Glomerular endothelial cell (primary cell): ENCODE measurements around the gene CUL1. TPM values are rescaled to one million over a fixed set of nuclear protein-coding genes. Genes with fewer than 3 reads are reported as not detected.
"Not testable (repeated sequence)": the region's sequence is repeated elsewhere in the genome, so short reads cannot be mapped to it uniquely, and the experiment has no call there.

Experiments used
- DNase-seq: peaks from one replicate; pipeline ENCODE4 v3.0.0-alpha.2; 2011; ENCODE audit warnings: low read depth, low spot score; ENCODE audit errors: extremely low read depth
- total RNA-seq: library from RNA; depleted of rRNA; stranded (reverse); fragments of >200 nt; gene quantifications from 2 replicates; pipeline ENCODE4 v1.2.3, GENCODE V29; 2015

The CUL1 gene
- total RNA-seq, 1 donor from 2014 or later, result 47.0 TPM

DNA sequence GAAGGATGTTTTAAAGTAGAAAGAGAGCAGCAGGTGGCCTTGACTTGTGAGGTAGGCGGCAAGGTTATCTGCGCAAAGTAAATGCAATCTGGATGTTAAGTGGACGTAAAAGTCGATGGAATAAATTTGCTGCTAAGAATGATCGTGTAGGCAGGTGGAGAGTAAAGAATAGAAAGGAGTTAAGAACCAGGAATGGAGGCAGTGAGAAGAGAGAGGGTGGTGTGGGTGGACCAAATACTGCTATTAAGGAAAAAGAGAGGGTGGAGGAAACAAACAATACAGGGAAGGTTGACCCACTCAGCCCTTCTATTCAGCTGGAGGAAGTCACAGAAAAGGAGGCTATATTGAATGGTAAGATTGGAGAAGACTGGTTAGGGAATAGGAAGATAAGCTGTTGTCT, 1.9 kb upstream of the CUL1 start:
- DNase-seq, result no peak

- no peak for DNase-seq
Measured at GRCh38 chr7:148697256-148698006, 1.3 kb upstream of the CUL1 start.

DNA sequence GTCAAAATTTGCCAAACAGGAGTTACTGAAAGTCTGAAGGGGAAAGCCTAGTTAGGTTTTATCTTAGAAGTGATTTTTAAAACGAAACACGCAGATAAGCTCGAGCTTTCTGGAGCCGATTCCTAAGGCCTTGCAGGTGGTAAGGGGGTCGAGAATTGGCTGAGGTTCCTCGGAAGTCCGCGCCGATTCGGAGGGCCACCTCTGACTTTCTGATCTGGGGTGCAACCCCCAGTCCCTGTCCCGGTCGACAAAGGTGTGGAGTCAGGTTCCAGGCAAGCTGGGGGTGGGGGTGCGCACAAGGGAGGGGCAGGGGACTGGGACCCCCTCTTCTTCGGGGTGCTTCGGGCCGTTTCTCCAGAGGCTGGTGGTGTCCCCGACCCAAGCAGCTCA, 701 bp upstream of the CUL1 start:
- DNase-seq, result no peak

DNA sequence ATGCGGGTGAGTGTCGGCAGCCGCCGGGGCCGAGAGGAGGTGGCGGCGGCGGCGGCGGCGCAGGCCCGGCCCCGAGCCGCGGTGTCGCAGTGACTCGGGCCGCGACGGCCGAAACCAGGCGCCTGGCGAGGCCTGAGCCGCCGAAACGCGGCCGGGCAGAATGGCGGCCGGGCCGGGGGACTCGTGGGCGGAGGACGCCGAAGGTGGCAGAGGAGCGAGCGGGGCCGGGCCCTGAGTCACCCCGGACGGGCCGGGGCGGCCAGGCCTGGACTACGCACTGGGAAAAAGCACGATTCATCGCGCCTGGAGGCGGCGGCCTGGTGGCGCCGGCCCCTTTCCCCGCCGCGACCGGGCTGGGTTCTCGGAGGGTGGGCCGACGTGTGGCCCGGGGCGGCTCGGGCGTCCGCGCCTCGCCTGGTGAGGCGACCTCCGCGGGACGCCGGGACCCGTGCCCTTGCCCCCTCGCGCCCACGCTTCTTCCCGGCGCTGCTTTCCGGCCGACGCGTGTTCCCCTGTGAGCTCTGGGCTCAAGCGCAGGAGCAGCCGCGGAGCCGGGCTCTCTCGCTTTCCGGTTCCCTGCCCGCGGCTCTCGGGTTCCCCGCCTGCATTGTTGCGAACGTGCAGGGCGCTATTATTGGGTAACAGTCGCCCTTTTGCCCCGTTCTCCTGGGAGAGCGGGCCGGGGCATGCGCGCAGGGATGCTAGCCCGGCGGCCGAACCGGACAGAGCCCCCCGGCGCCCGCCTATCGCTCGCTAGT, 500 bp downstream of the CUL1 start:
- DNase-seq, result no peak

DNA sequence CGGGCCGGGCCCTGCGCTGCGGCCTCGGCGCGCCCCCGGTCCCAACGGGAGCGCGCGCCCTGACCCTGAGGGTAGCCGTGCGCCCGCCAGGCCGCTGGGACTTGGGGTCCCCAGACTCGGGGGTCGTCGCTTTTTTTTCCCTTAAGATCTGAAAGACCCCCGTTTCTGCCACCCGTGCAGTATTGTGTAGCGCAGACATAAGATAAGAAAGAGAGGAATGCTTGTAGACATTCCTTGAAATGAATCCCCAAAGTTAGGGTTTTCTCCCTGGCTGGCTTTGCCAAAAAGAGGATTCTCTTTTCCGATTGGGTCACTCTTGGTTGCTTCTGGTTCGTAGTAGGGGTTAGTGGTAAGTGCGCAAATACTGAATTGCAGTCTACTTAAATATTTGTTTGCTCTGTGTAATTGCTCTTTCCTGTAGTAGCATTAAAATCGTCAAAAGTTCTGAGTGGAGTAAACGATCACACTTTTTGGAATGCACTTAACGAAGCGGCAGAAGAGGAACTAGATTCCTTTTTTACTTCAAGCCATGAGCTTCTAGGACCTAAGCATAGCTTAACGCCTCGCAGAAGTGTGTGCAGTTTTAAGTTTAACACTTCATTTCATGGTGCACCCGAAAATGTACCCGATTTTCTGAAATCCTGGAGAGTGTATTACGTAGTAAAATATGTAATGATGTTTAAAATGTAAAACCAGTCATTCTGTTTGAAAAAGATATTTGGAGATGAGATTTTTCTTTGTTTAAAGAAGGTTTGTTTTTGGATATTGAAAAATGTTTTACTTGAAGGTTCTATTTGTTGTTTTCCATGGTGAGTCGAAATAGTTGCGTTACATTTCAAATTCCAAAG, 1.3 kb downstream of the CUL1 start:
- DNase-seq, result no peak

- DNase-seq, result no peak
Measured at GRCh38 chr7:148700661-148701064, 2.0 kb downstream of the CUL1 start.

DNA sequence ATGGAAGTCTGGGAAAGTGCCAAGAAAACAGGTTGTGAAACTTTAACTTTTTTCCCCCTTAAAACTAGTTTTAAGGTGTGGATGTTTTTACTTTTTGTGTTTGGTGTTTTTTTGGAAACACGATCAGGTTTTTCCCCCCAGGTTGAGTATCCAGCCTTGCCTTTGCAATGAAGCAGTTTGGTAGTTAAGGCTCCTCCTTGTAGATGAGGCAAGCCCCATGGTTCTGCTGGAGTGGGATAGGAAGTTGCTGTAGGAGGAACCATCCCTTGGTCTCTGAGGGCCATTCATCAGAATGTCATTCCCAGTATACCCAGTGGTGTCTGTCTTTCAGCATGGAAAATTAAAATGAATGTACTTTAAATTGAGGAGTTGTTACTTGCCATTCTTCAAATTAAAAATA, 2.7 kb downstream of the CUL1 start:
- no peak for DNase-seq

DNA sequence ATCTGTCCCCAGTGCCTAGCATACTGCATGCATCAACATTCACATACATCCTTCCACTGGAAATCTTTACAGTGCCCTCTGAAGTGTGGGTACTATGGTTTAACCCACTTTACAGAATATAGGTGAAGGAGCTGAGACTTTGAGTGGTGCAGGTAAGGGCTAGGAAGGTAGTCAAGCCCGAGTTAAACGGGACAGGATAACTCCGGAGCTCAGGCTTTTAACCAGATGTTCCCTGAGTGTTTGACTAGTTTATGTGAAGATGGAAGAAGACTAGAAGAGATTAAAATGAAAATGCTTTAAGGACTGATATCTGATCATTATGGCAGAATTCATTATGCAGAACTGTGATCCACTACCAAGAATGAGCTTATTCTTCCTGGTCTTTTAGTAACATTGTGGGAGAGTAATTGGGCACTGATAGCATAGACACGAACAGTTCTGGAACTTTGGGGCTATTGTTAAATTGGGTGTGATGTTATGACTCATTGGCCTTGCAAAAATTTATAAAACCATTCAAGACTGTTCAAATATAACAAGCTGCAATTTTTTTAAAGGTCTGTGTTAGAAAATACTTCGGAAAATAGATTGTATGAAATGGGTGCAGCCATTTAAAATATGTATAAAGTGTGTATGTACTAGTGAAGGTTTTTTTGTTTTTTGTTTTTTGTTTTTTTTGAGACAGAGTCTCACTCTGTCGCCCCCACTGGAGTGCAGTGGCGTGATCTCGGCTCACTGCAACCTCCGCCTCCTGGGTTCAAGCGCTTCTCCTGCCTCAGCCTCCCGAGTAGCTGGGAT, 4.4 kb downstream of the CUL1 start:
- no peak for DNase-seq

GRCh38 chr7:148703671-148703962, 4.9 kb downstream of the CUL1 start:
- not testable (repeated sequence) for DNase-seq

GRCh38 chr7:148704189-148704588, 5.5 kb downstream of the CUL1 start:
- DNase-seq, result no peak

GRCh38 chr7:148704970-148705369, 6.3 kb downstream of the CUL1 start:
- no peak for DNase-seq

DNA sequence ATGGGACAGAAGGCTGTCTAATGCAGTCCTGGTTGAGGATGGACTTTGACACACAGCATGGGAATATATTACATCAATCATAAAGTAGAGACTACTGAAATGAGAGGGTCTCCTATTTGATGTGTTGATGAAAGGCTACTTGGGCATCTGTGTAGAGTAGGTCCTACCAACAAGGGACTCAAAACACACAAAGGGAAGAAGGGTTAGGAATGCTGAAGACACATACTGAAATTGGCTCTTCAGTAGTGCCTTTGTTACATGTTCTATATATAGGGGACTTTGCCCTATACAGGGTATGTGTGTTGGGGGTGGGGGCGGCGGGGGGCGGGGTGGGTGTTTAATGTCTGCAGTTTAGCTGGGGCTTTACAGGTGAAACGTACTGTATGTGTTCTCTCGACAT, 7.7 kb downstream of the CUL1 start:
- no peak for DNase-seq

GRCh38 chr7:148708026-148708885, 9.6 kb downstream of the CUL1 start:
- no peak for DNase-seq

- no peak for DNase-seq
Measured at GRCh38 chr7:148709014-148709413, 10.3 kb downstream of the CUL1 start.

DNA sequence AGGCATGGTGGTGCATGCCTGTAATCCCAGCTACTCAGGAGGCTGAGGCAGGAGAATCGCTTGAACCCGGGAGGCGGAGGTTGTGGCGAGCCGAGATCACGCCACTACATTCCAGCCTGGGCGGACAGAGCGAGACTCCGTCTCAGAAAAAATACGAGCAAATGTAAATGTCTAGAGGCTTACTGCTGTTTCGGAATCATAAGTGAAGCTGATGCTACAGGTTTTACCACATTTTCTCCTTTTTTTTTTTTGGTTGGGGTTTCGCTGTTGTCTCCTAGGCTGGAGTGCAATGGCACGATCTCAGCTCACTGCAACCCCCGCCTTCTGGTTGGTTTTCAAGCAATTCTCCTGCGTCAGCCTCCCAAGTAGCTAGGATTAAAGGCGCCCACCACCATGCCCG, 11.7 kb downstream of the CUL1 start:
- DNase-seq, result not testable (repeated sequence)

DNA sequence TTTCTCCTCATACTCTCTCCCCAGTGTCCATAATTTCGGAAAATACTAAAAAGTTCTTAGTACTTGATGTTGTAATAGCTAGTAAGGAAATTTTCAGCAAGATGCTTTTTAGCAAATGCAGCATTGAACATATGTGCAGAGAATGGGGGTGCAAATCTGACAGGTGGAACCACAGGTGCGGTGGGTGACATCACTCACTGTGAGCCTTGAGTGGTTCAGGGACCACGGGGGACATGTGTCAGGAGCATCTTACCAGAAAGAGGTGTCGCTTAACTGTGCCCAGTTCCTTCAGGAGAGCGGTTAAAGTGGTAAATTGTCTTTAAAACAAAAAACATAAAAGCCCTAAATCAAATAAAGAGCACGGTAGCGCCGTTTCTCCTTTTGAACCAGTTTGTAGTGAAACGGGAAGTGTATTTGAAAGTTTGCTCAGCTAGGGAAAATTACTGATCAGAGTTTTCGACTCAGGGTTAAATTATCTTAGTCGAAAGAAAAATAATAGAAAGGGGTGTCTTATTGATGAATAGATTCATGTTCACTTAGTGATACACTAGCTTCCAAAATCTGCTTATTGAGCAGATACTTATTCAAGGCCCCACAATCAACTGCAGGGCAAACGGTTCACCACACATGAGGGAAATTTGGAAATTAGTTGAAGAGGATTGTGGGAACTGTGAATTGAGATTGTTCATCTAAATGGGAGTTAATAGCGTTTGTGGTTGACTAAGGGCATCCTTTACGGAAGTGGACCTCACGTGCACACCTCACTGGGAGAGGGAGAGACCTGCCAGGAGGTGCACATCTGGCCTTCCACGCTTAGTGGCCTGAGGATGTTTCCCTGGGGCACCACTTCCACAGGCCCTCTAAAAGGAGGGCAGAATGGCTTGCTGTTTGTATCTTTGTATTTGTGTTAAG, 12.7 kb downstream of the CUL1 start:
- no peak for DNase-seq

DNA sequence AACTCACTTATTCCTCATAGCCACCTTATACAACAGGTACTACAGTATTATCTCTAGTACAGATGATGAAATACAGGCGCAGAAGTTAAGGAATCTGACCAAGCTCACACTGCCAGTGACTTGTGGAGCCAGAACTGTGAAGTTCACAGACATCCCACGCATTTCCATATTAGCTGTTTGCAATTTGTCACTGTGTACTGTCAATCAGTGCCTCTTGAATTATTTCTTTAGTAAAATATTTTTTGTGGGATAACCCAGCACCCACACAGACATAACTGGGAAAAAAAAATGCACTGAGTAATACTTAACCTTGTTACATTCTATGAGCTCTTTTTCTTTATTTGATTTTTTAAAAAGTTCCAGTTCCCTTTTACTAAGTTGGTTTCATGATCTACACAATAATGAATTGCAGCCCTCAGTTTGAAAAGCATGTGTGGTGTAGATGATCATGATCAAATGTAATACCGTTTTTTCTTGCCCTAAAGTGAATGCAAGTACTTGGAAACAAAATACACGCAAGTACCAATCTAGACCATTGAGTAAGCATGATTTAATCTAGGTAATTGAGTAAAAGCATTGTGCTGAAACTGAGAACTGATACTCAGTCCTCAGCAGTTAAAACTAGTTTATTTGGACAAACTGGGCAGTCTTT, 14.1 kb downstream of the CUL1 start:
- DNase-seq, result no peak

DNA sequence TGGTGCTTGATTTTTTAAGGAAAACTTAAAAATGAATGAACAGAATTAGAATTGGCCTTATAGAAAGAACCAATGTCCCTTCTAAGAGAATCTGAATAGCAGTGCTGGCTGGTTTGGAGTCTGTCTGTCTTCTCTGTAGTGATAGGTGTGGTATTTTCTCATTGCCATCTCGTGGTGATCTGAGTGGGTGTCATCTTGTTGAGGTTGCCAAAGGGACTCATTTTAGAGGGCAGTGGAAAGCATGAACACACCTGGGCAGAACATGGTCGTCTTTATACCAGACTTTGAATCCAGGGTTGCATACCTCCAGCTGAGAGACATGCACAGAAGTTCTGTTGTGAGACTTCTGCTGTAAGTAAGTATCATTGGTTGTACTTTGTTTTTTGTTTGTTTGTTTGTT, 15.8 kb downstream of the CUL1 start:
- DNase-seq, result no peak
